NCI-H510A treated with DMSO at 0.1 percent for 48 hours (cell line): Measurements from ENCODE around the gene P2RY12.

ENCODE experiments used
- DNase-seq: peaks from one replicate; lab custom pipeline; 2025; lab: John Stamatoyannopoulos, UW

Gene P2RY12

GRCh38 chr3:151346292-151346691 lies 38.3 kb downstream of the P2RY12 start:
- DNase-seq: no peak

DNA sequence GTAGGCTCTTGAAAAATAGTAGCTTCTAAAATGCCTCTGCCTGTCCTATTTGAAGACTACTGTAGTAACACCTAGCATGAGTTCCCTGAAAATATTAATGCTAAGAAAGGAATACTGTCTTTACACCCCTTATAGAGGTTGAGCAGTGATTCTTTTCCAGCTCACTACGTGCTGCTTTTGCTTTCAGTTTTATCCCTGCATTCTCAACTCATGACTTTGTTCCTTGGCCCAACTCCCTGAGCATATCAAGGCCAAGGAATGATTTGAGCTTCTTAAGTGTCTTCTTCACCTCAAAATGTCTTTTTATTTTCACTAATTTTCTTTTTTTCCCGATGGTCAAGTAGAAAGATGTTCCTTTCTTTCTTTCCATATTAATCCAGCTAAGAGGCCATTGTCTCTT lies 38.7 kb downstream of the P2RY12 start:
- DNase-seq: no peak

DNA sequence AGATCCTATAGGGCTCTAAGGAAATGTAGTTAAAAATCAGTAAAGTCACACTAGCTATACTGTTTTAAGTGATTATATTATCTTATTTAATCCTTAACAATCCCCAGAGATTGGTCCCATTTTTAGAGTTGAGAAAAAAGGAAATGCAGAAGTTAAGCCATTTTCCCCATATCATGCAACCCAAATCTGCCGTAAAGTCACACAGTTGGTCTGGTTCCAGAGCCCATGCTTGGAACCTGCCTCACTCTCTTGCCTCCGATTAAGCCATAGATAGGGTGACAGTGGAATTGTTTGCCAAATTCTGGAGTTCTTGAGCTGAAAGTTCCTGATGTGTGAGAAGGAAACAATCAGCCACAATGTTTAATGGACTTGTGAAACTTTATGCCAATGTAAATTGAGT lies 52.9 kb downstream of the P2RY12 start:
- DNase-seq: no peak

DNA sequence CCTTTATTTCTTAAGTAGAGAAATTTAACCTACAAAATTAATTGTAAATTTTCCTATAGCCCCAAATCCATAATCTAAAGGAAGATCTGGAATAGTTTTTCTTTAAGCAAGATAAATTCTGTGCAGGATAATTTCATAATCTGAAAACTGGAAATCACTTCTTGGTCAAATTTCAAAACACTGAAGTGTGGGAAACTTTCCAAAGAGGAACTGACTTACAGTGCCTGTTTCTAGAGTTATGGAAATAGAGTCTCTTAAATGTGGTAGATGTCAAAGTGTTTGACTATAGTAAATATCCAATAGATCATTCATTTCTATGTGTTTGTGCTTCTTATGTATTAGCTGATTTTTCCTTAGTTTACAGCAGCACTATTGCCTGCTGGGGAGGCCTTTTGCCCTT lies 53.7 kb downstream of the P2RY12 start:
- DNase-seq: no peak

GRCh38 chr3:151330379-151330778 lies 54.2 kb downstream of the P2RY12 start:
- no peak for DNase-seq

DNA sequence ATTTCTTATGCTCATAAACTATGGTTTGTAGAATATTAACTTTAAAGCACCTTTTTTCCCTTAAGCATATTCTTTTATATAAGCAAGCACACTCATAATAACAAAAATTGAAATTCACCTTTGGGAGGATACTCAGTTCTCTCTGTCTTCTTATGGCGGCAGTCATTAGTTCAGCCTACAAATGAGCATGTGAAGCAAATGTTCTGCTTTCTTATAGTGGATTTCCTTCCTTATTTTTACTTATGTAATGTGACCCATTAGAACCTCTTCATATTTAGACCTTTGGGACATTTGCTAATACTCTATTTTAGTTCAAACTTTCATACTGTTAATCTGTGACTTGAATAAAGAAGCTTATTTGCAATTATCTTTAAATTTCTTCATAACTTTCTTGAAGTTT lies 55.2 kb downstream of the P2RY12 start, which contains the start of gene P2RY13:
P2RY13 (minus strand) TSS at position 187 of the 400 bp plus-strand sequence; CDS start at position 166, 21 bp downstream.
- DNase-seq: no peak

DNA sequence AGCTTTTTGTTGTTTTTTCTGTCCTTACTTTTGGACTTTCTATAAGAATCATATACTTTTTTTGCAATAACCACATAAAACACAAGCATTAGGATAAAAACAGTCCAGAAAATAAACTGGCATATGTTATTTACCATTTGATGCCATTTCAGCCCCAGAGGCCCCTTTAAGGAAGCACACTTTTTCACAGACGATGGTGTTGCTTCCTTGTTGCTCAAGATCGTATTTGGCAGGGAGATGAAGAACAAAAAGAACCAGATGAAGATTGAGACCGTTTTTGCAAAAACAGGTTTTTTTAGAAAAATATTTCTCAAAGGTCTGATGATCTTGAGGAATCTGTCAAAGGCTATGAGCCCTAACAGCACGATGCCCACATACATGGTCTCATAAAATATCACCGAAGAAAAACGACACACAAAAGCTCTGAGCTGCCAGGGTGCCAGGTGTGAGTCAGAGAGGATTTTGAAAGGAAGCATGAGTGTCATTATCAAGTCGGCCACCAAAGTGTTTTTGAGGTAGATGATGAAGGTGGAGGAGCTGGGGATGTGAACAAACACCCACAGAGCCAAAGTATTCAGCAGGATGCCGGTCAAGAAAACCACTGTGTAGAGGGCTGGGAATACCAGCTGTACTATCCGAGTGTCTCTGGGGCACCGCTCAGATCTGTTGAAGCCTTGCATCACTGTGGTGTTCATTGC lies 56.1 kb downstream of the P2RY12 start:
- peak; percentile 38 for DNase-seq

GRCh38 chr3:151327571-151328198 lies 56.9 kb downstream of the P2RY12 start:
- DNase-seq: peak; percentile 39

GRCh38 chr3:151322511-151322910 lies 62.0 kb downstream of the P2RY12 start:
- DNase-seq: no peak

GRCh38 chr3:151321526-151321925 lies 63.0 kb downstream of the P2RY12 start:
- DNase-seq: no peak

GRCh38 chr3:151320131-151320530 lies 64.4 kb downstream of the P2RY12 start:
- DNase-seq: no peak

GRCh38 chr3:151319628-151320027 lies 64.9 kb downstream of the P2RY12 start:
- DNase-seq: no peak

GRCh38 chr3:151318991-151319390 lies 65.6 kb downstream of the P2RY12 start:
- no peak for DNase-seq

DNA sequence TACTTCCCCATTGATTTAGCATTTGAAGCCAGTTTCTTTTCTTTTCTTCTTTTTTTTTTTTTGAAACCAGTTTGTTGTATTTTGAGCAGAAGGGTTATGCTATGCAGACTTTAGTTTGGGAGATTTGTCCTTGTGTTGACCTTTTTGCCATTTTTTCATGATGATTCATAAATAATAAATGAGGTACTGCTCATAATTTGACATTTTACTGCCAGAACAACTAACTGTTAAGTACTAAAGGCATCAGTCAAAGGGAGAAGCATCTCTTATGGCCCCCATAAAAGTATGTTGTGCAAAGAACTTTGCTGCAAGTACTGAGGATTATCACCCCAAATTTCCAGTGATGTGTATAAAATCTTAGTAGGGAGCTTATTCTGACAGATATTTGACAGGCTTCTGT lies 66.2 kb downstream of the P2RY12 start:
- no peak for DNase-seq

DNA sequence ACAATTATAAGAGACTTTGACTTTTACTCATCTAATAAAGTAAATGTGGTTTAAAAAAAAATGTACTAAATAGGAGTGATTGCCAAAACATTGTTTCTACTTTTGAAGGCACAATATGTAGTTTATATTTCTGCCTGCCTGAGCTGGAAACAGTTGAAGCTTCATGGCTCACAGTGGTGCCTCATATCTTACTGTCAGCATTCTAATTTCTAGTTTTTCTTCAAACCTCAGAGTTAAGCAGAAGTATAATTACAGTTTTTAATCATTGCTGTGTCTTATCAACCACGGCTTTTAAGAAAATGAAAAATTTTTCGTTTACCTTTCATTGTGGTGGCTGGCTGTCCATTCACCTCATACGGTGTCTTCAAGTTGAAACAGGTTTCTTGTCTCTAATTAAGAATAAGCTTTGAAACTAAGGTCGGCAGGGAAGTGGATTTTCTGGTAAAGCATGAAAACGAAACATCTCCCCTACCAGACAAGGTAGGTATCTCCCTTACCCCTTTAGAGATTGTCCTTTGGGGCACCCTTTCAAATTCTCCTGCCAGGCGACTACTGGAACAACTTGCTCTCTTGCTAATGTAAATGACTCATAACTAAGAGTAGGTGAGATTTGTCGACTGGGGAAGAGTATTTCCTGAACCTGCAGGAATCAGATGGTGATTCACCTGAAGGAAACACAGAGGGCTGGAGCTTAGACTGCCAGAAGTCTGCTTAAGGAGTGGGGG lies 68.1 kb downstream of the P2RY12 start, which contains the start of gene GPR87:
GPR87 (minus strand) TSS at position 554 of the 725 bp plus-strand sequence. CDS start 16,720 bp downstream, outside the sequence.
- DNase-seq: no peak

DNA sequence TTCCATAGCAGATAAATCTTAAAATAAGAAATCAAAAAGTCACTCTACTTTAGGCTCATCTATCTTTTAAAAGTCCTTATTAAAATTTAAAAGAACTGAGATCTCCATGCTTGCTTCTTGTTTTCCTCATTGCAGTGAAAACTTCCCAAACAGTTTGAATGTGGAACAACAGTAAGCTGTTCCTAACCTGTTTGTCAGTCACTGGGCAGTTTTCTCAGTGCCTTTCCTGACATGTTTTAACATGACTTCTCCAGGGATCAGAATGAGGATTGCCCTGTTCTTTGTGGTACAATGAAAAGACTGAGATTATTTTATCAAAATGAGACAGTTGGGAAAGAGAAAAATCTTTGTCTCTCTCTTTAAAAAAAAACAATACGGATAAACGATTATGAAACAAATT lies 68.7 kb downstream of the P2RY12 start:
- no peak for DNase-seq

GRCh38 chr3:151315136-151315535 lies 69.4 kb downstream of the P2RY12 start:
- DNase-seq: no peak

GRCh38 chr3:151314593-151314992 lies 70.0 kb downstream of the P2RY12 start:
- no peak for DNase-seq

- no peak for DNase-seq
These were observed 70.4 kb downstream of the P2RY12 start for GRCh38 chr3:151314137-151314536.

GRCh38 chr3:151312972-151313371 lies 71.6 kb downstream of the P2RY12 start:
- DNase-seq: no peak

DNA sequence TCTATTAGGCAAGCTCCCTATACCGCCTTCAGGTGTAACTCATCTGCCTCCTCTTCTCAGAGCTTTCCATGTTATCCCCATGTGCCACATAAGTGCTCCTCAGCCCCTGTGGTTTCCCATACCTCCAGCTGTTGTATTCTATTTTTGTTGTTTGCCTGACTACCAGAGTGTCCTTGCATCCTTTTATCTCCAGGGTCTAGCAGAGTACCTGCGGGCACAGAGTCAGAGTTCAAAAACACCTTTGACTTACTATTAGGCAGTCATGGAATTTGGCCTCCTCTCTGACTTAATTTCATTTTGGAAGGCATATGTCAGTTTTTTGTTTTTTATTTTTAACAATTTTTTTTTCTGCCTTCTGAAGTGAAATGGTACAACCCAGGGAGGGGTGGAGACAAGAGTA lies 75.0 kb downstream of the P2RY12 start:
- no peak for DNase-seq

- DNase-seq: no peak
These were observed 76.7 kb downstream of the P2RY12 start for GRCh38 chr3:151307583-151308488.
